Common myeloid progenitor, CD34-positive (primary cell): ENCODE measurements around the gene MAFF.

ENCODE experiments used
- CTCF ChIA-PET: fragments of 350-600 bp; sonication (Branson Sonifier 250); formaldehyde crosslinking; loops from one replicate; lab custom pipeline; 2021; ENCODE audit warnings: antibody characterized with exemption; lab: Charles Lee
- POLR2A ChIA-PET: fragments of 350-600 bp; sonication (Branson Sonifier 250); formaldehyde crosslinking; loops from one replicate; lab custom pipeline; 2021; ENCODE audit warnings: antibody characterized with exemption; lab: Charles Lee
- DNase-seq, 3 donors: peaks; one replicate each; pipeline versions ENCODE4 v3.0.0 to v3.0.0-alpha.2; 2013
- H3K27ac ChIP-seq, 2 experiments: 1 replicate in 1 of 2; 2 replicates in 1 of 2; pipeline ENCODE4 v1.7.0; 2013; ENCODE audit warnings: inconsistent platforms in 2 of 2, low read length in 2 of 2, mild to moderate bottlenecking in 2 of 2, low read depth in 1 of 2, moderate library complexity in 1 of 2; ENCODE audit not compliant: severe bottlenecking in 2 of 2, insufficient read depth in 1 of 2, poor library complexity in 1 of 2
- H3K27me3 ChIP-seq, 5 experiments: replicated peaks in 2 of 5; 1 replicate in 3 of 5; 2 replicates in 2 of 5; pipeline versions ENCODE4 v1.6.1 to v1.7.0; 2013; ENCODE audit warnings: low read length in 4 of 5, mild to moderate bottlenecking in 2 of 5, moderate library complexity in 2 of 5, inconsistent platforms in 1 of 5; ENCODE audit not compliant: insufficient read depth in 5 of 5, control insufficient read depth in 4 of 5
- H3K36me3 ChIP-seq, 4 experiments: 1 replicate in 2 of 4; 2 replicates in 2 of 4; pipeline versions ENCODE4 v1.6.1 to v1.7.0; 2013; ENCODE audit warnings: low read length in 3 of 4, control low read depth in 1 of 4, mild to moderate bottlenecking in 1 of 4; ENCODE audit not compliant: control insufficient read depth in 4 of 4, insufficient read depth in 4 of 4
- H3K4me1 ChIP-seq, 4 experiments: 1 replicate in 3 of 4; 2 replicates in 1 of 4; pipeline versions ENCODE4 v1.6.1 to v1.7.1; 2013; ENCODE audit warnings: low read length in 3 of 4, mild to moderate bottlenecking in 3 of 4, control low read depth in 1 of 4, inconsistent platforms in 1 of 4, moderate library complexity in 1 of 4; ENCODE audit not compliant: control insufficient read depth in 4 of 4, insufficient read depth in 4 of 4; ENCODE audit errors: control extremely low read depth in 1 of 4
- H3K4me3 ChIP-seq, 7 experiments: 1 replicate in 4 of 7; 2 replicates in 3 of 7; pipeline versions ENCODE4 v1.5.1 to v1.7.0; 2013; ENCODE audit warnings: mild to moderate bottlenecking in 7 of 7, low read length in 6 of 7, moderate library complexity in 6 of 7, inconsistent platforms in 2 of 7, low read depth in 2 of 7, control low read depth in 1 of 7; ENCODE audit not compliant: insufficient read depth in 4 of 7, control insufficient read depth in 1 of 7; ENCODE audit errors: extremely low read depth in 1 of 7
- H3K9me3 ChIP-seq, 5 experiments: 1 replicate in 4 of 5; 2 replicates in 1 of 5; pipeline versions ENCODE4 v1.6.1 to v1.7.1; 2013; ENCODE audit warnings: low read length in 4 of 5, mild to moderate bottlenecking in 2 of 5, inconsistent platforms in 1 of 5, low read depth in 1 of 5, moderate library complexity in 1 of 5; ENCODE audit not compliant: control insufficient read depth in 4 of 5, insufficient read depth in 2 of 5; ENCODE audit errors: control extremely low read depth in 1 of 5
- WGBS: methylation state at CpG from one replicate; pipeline ENCODE4 v1.1.5; 2013; ENCODE audit not compliant: insufficient coverage; 5-methylcytosine and 5-hydroxymethylcytosine counted together

Gene MAFF

GRCh38 chr22:38192475-38192863, 9.3 kb upstream of the MAFF start:
- H3K36me3 ChIP-seq = no peaks in the 10 kb centered on the region
- no peak overlapping the region for H3K27ac ChIP-seq
- WGBS = 100% methylated on average over 3 of the region's 3 CpGs
- no peaks in the 10 kb centered on the region for H3K27me3 ChIP-seq
- ChIA-PET CTCF (interaction anchor here (1.5 to 2.0 kb wide), 2 partner anchors 9 to 140 kb away, joined by 4 to 5 read pairs; no protein-coding TSS in a partner anchor), POLR2A (interaction anchor here (1.6 kb wide), 1 partner anchor 11 kb away, joined by 6 read pairs; the partner anchor contains the start of gene PLA2G6)
- peaks cover 0 to 18% (median 11%) of the 10 kb centered on the region in 4 experiments for H3K4me1 ChIP-seq
- H3K9me3 ChIP-seq = no peaks in the 10 kb centered on the region
- DNase-seq = no peak
- H3K4me3 ChIP-seq = no peak overlapping the region

- DNase-seq = no peak
- H3K36me3 ChIP-seq = no peaks in the 10 kb centered on the region
- H3K4me3 ChIP-seq = no peak overlapping the region
- WGBS = 70% methylated on average over 5 of the region's 6 CpGs
- no peak overlapping the region for H3K27ac ChIP-seq
- H3K9me3 ChIP-seq = no peaks in the 10 kb centered on the region
- peaks cover 0 to 18% (median 11%) of the 10 kb centered on the region in 4 experiments for H3K4me1 ChIP-seq
- H3K27me3 ChIP-seq = no peaks in the 10 kb centered on the region
- ChIA-PET POLR2A (interaction anchor here (1.6 kb wide), 1 partner anchor 12 kb away, joined by 6 read pairs; the partner anchor contains the start of gene PLA2G6), CTCF (interaction anchor here (2.0 kb wide), 1 partner anchor 141 kb away, joined by 5 read pairs; no protein-coding TSS in a partner anchor)
Measured at GRCh38 chr22:38193580-38193979, 8.2 kb upstream of the MAFF start.

- H3K27me3 ChIP-seq = no peaks in the 10 kb centered on the region
- H3K36me3 ChIP-seq = no peaks in the 10 kb centered on the region
- CTCF ChIA-PET = interaction anchor here (0.7 kb wide), 1 partner anchor 87 kb away, joined by 3 read pairs; no protein-coding TSS in a partner anchor
- H3K9me3 ChIP-seq = no peaks in the 10 kb centered on the region
- POLR2A ChIA-PET = interaction anchor here (0.6 kb wide), 1 partner anchor 22 kb away, joined by 3 read pairs; no protein-coding TSS in a partner anchor
- peaks cover 0 to 21% (median 16%) of the 10 kb centered on the region in 4 experiments for H3K4me1 ChIP-seq
- no peak overlapping the region for H3K27ac ChIP-seq
- no peak overlapping the region for H3K4me3 ChIP-seq
- 96% methylated on average over 6 of the region's 19 CpGs for WGBS
- no peak for DNase-seq
Measured at GRCh38 chr22:38196791-38197419, 4.9 kb upstream of the MAFF start.

- Histone ChIP-seq H3K4me1 (peaks cover 2 to 34% (median 29%) of the 10 kb centered on the region in 4 experiments), H3K9me3 (no peaks in the 10 kb centered on the region), H3K27me3 (no peaks in the 10 kb centered on the region), H3K36me3 (no peaks in the 10 kb centered on the region), H3K27ac (no peak overlapping the region), H3K4me3 (no peak overlapping the region)
- 93% methylated on average over 8 of the region's 10 CpGs for WGBS
- ChIA-PET POLR2A (interaction anchor here (0.6 to 4.1 kb wide), 3 partner anchors 19 to 1225 kb away, joined by 3 to 24 read pairs (median 7); partner anchors contain the start of gene PLA2G6), CTCF (interaction anchor here (1.4 to 1.7 kb wide), 2 partner anchors 24 to 148 kb away, joined by 4 to 5 read pairs; no protein-coding TSS in a partner anchor)
- no peak for DNase-seq
Measured at GRCh38 chr22:38199826-38200559, 1.8 kb upstream of the MAFF start.

GRCh38 chr22:38201371-38201710, 453 bp upstream of the MAFF start:
- 40% methylated on average over 8 of the region's 8 CpGs for WGBS
- H3K4me1 ChIP-seq = peaks cover 2 to 37% (median 35%) of the 10 kb centered on the region in 4 experiments
- peak overlapping the region in 5 of 7 experiments; percentile 21 to 94 (median 30) for H3K4me3 ChIP-seq
- H3K36me3 ChIP-seq = peaks cover 0 to 2% (median 0%) of the 10 kb centered on the region in 4 experiments
- DNase-seq = no peak
- H3K9me3 ChIP-seq = no peaks in the 10 kb centered on the region
- H3K27me3 ChIP-seq = no peaks in the 10 kb centered on the region
- ChIA-PET POLR2A (interaction anchor here (0.6 to 4.1 kb wide), 4 partner anchors 16 to 28 kb away, joined by 4 to 24 read pairs (median 6); partner anchors contain the start of gene PLA2G6), CTCF (interaction anchor here (0.6 to 1.7 kb wide), 7 partner anchors 17 to 149 kb away, joined by 3 to 5 read pairs (median 3); partner anchors contain the start of gene PLA2G6)
- no peak overlapping the region for H3K27ac ChIP-seq

GRCh38 chr22:38202437-38203089, 769 bp downstream of the MAFF start:
- peak overlapping the region; percentile 50 to 68 for H3K27ac ChIP-seq
- H3K36me3 ChIP-seq = peaks cover 0 to 2% (median 0%) of the 10 kb centered on the region in 4 experiments
- H3K27me3 ChIP-seq = no peaks in the 10 kb centered on the region
- WGBS = 0% methylated on average over 68 of the region's 74 CpGs
- H3K9me3 ChIP-seq = no peaks in the 10 kb centered on the region
- peak overlapping the region; percentile 69 to 94 (median 82) for H3K4me3 ChIP-seq
- H3K4me1 ChIP-seq = peaks cover 2 to 37% (median 35%) of the 10 kb centered on the region in 4 experiments
- peak; percentile 69 to 81 (median 73) for DNase-seq
- ChIA-PET CTCF (interaction anchor here (1.0 to 2.2 kb wide), 4 partner anchors 21 to 59 kb away, joined by 3 to 10 read pairs (median 3); partner anchors contain the start of gene PLA2G6), POLR2A (interaction anchor here (1.4 to 4.1 kb wide), 2 partner anchors 21 to 29 kb away, joined by 5 to 24 read pairs; partner anchors contain the start of gene PLA2G6)
